HFF-Myc (cell line): ENCODE data around the gene SLC4A3.

Experiments
- DNase-seq: peaks from one replicate; pipeline ENCODE4 v3.0.0-alpha.2; 2011; ENCODE audit warnings: low read depth; ENCODE audit errors: extremely low read depth
- H3K4me3 ChIP-seq: replicated peaks from 2 replicates; pipeline ENCODE4 v1.5.1; 2011; ENCODE audit warnings: low read depth, mild to moderate bottlenecking, control low read depth, low read length
- CTCF ChIP-seq: IDR thresholded peaks from 2 replicates; pipeline ENCODE4 v1.5.1; 2012; ENCODE audit warnings: mild to moderate bottlenecking, low read depth, low read length, control low read depth; ENCODE audit errors: missing control alignments

Gene SLC4A3

GRCh38 chr2:219631904-219632759 lies 4.7 kb downstream of the SLC4A3 start:
- DNase-seq = no peak
- TF ChIP-seq CTCF = no peak
- H3K4me3 ChIP-seq = no peak overlapping the region

- DNase-seq = no peak
- no peak overlapping the region for H3K4me3 ChIP-seq
- no peak for TF ChIP-seq CTCF
Measured at GRCh38 chr2:219632760-219633105, 5.3 kb downstream of the SLC4A3 start.

GRCh38 chr2:219633276-219634065 lies 6.0 kb downstream of the SLC4A3 start:
- no peak for DNase-seq
- no peak for TF ChIP-seq CTCF
- H3K4me3 ChIP-seq = no peak overlapping the region

GRCh38 chr2:219634171-219634940 lies 6.9 kb downstream of the SLC4A3 start:
- no peak for TF ChIP-seq CTCF

GRCh38 chr2:219634951-219635751 lies 7.7 kb downstream of the SLC4A3 start:
- no peak overlapping the region for H3K4me3 ChIP-seq
- TF ChIP-seq CTCF = no peak
- DNase-seq = no peak

More at GRCh38 chr2:219634171-219634940, 6.9 kb downstream of the SLC4A3 start:
- no peak overlapping the region for H3K4me3 ChIP-seq
- DNase-seq = no peak

GRCh38 chr2:219636144-219636915 lies 8.9 kb downstream of the SLC4A3 start:
- TF ChIP-seq CTCF = no peak
- no peak overlapping the region for H3K4me3 ChIP-seq
- no peak for DNase-seq
